NCI-H748 (cell line): ENCODE measurements around the gene NR2F1.

Experiments used
- DNase-seq: peaks from one replicate; lab custom pipeline; 2025; ENCODE audit not compliant: unreplicated experiment; lab: John Stamatoyannopoulos, UW

Gene NR2F1

GRCh38 chr5:93635991-93636390, 53.0 kb downstream of the NR2F1 start:
- no peak for DNase-seq

- no peak for DNase-seq
Measured at GRCh38 chr5:93636837-93637236, 53.8 kb downstream of the NR2F1 start.

GRCh38 chr5:93637697-93638096, 54.7 kb downstream of the NR2F1 start:
- DNase-seq, result no peak

- DNase-seq, result no peak
Measured at GRCh38 chr5:93642526-93642925, 59.5 kb downstream of the NR2F1 start.
